Naive thymus-derived CD8-positive, alpha-beta T cell (primary cell): ENCODE measurements around the gene KRT9. TPM values are rescaled to one million over a fixed set of nuclear protein-coding genes. Genes with fewer than 3 reads are reported as not detected.

Experiments
- ATAC-seq, 2 donors: fragments of 150-1000 bp; cut with Tn5 transposase in 1 of 2; sonication (Bioruptor Pico), chemical (Tn5 transposase) in 1 of 2; 1 replicate in 1 of 2; 2 replicates in 1 of 2; pipeline ENCODE4 v1.10.0; 2021; ENCODE audit warnings: mild to moderate bottlenecking in 2 of 2, moderate library complexity in 2 of 2
- POLR2A ChIA-PET: fragments of 350-600 bp; sonication (Branson Sonifier 250); formaldehyde crosslinking; loops from one replicate; lab custom pipeline; 2021; ENCODE audit warnings: antibody characterized with exemption; lab: Charles Lee
- DNase-seq, 10 donors: peaks; one replicate each; pipeline versions ENCODE4 v3.0.0 to v3.0.0-alpha.2; 2020 to 2022
- H3K27ac Mint-ChIP-seq, 10 donors: one replicate each; pipeline ENCODE4 v1.8.0; 2020 to 2022; ENCODE audit warnings: mild to moderate bottlenecking in 10 of 10, mixed read lengths in 10 of 10, moderate library complexity in 4 of 10, inconsistent platforms in 1 of 10
- H3K27me3 Mint-ChIP-seq, 5 donors: one replicate each; pipeline ENCODE4 v1.8.0; 2021 to 2022; ENCODE audit warnings: mixed read lengths in 5 of 5
- H3K36me3 Mint-ChIP-seq, 3 donors: one replicate each; pipeline ENCODE4 v1.8.0; 2020 to 2022; ENCODE audit warnings: mixed read lengths in 3 of 3, mild to moderate bottlenecking in 2 of 3, inconsistent platforms in 1 of 3
- H3K4me1 Mint-ChIP-seq, 4 donors: one replicate each; pipeline ENCODE4 v1.8.0; 2021 to 2022; ENCODE audit warnings: mixed read lengths in 4 of 4
- H3K4me3 Mint-ChIP-seq, 10 donors: one replicate each; pipeline ENCODE4 v1.8.0; 2020 to 2022; ENCODE audit warnings: mild to moderate bottlenecking in 10 of 10, mixed read lengths in 10 of 10, moderate library complexity in 6 of 10, inconsistent platforms in 1 of 10
- H3K9me3 Mint-ChIP-seq, 9 donors: one replicate each; pipeline ENCODE4 v1.8.0; 2020 to 2022; ENCODE audit warnings: mixed read lengths in 9 of 9, mild to moderate bottlenecking in 3 of 9, inconsistent platforms in 1 of 9, moderate library complexity in 1 of 9
- polyA plus RNA-seq, 3 donors: library from polyadenylated mRNA; unstranded; fragments of 300-500 nt; fragmentation: Illumina TruSeq; gene quantifications; one replicate each; pipeline ENCODE4 v1.2.3, GENCODE V29; 2021
- total RNA-seq, 8 experiments: library from RNA in 2 of 8; stranded (reverse) in 2 of 8; gene quantifications; one replicate each; pipeline ENCODE4 v1.2.3 and lab custom pipeline; 2021 to 2026

KRT9 gene
- total and polyA plus RNA-seq, 5 experiments from 2014 or later: not detected

DNA sequence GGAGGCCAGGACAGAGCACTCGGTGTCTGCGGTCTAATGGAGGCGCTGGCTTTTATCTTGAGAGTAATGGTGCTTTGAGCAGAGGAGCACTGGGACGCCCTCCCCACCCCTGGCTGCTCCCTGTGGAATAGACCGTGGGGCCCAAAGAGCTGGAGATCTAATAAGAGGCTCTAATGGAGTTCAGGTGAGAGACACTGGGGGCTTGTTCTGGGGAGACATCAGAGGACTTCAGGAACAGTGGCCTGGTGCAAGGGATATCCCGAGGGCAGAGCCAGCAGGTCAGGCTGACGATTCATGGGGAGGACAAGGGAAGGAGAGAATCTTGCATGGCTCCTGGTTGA is 34.3 kb downstream of the KRT9 start:
- H3K36me3 Mint-ChIP-seq: peaks cover 0 to 3% (median 0%) of the 10 kb centered on the region in 3 donors
- no peak for ATAC-seq
- H3K4me1 Mint-ChIP-seq: peaks cover 0 to 4% (median 0%) of the 10 kb centered on the region in 4 donors
- H3K27me3 Mint-ChIP-seq: peaks cover 5 to 33% (median 25%) of the 10 kb centered on the region in 5 donors
- H3K27ac Mint-ChIP-seq: no peak overlapping the region
- no peaks in the 10 kb centered on the region for H3K9me3 Mint-ChIP-seq
- peak in 1 of 10 donors; percentile 6 for DNase-seq
- POLR2A ChIA-PET: no interaction called here
- H3K4me3 Mint-ChIP-seq: no peak overlapping the region

DNA sequence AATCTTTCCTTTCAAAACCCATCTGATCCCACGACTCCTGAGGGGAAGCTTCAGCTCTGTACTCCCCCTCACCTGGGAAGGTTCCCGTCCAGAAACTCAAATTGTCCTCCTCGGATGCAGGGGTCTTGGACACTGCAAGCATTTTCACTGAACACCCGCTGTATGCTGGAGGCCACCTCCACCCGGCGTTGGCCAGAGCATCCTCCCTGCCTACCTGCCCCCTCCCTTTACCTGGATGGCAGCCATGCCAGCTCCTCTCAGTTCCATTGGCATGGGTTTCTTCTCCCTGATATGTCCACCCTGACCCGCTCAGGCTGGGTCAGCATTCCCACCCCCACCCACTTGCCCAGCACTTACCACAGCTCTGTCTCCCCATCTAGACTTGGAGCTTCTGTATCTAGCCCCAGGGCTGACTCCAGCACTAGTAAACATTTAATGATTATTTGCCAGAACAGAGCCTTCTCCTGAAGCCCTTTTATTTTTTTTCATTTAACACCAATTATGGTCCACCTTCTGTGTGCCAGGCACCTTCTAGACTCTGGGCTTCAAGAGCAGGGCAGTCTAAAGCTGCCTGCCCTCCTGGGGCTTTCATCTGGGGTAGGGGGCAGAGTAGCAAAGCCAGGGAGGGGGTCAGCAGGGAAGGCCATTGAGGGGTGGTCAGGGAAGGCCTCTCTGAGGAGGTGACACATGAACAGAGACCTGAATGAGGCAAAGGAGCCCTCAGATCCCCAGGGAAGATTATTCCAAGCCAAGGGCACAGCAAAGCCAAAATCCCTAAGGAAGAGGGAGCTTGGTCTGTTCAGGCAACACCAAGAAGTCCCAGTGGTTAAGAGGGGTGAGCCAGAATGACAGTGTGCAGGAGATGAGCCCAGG is 34.9 kb downstream of the KRT9 start:
- no peak overlapping the region for H3K27ac Mint-ChIP-seq
- peaks cover 0 to 4% (median 0%) of the 10 kb centered on the region in 4 donors for H3K4me1 Mint-ChIP-seq
- H3K27me3 Mint-ChIP-seq: peaks cover 10 to 40% (median 28%) of the 10 kb centered on the region in 5 donors
- POLR2A ChIA-PET: no interaction called here
- H3K36me3 Mint-ChIP-seq: peaks cover 0 to 3% (median 0%) of the 10 kb centered on the region in 3 donors
- H3K9me3 Mint-ChIP-seq: no peaks in the 10 kb centered on the region
- peak in 1 of 10 donors; percentile 31 for DNase-seq
- no peak for ATAC-seq
- H3K4me3 Mint-ChIP-seq: no peak overlapping the region

DNA sequence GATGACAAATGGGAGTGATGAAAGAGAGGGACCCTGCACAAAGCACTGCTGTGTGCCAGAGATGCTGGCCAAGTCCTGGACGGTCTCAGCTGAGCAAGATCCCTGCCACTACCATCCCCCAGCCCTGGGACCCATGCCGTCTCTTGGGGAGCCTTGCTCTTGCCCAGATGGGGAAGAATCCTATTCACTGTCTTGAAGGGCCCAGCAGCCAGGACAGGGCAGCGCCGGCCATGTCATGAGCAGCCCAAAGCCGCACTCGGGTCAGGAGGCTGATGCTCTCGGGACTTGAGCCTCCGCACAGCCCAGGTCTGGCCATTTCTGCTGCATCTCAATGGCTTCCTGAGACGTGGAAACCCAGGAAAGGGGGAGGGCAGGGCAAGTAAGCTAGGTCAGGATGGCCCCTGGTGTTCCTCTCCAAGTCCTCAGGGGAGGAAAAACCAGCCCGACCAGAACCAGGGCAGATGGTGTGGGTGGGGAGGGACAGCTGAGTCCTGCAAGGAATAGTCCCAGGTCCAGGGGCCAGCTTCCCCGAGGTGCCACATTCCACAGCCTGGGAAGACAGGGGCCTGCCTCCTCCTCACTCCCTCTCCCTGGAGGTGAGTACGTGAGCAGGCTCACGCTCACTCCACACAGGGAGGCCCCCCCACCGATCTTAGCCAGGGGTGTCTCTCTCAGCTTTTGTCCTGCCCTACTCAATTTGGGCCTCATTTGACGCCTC is 35.9 kb downstream of the KRT9 start:
- H3K4me1 Mint-ChIP-seq: peaks cover 0 to 4% (median 0%) of the 10 kb centered on the region in 4 donors
- peak in 1 of 10 donors; percentile 57 for DNase-seq
- H3K4me3 Mint-ChIP-seq: no peak overlapping the region
- H3K9me3 Mint-ChIP-seq: no peaks in the 10 kb centered on the region
- POLR2A ChIA-PET: no interaction called here
- no peak for ATAC-seq
- peaks cover 0 to 3% (median 0%) of the 10 kb centered on the region in 3 donors for H3K36me3 Mint-ChIP-seq
- no peak overlapping the region for H3K27ac Mint-ChIP-seq
- H3K27me3 Mint-ChIP-seq: peaks cover 11 to 50% (median 36%) of the 10 kb centered on the region in 5 donors

DNA sequence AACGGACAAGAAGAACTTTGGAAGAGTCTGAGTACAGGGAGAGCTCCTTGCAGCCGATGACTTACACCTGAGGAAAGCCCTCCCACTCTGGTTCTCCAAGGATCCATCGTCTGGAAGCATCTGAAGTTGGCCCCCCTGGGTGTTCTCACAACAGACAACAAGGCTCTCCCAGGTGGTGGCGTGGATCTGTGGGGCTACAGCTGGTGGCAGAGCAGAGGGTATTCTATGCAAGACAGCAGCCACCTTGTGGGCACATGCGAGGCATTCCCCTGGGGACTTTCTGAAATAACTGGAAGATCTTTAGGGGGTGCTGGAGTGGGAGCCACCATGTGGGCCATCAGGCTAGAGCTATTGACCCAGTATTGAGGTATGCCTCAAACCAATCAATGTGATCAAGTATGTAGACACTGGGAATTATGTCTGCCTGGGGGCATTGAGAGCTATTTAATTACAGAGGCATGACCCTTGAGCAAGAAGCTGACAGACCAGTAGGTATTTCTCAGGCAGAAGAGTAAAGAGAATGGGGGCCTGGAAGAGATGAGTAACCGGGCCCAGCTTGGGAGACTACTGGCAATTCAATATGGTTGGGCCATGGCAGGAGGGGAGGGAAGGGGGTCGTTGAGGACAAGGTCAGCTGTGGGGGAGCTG is 36.8 kb downstream of the KRT9 start:
- POLR2A ChIA-PET: no interaction called here
- peak overlapping the region in 1 of 10 donors; percentile 4 for H3K27ac Mint-ChIP-seq
- H3K9me3 Mint-ChIP-seq: no peaks in the 10 kb centered on the region
- H3K27me3 Mint-ChIP-seq: peaks cover 11 to 59% (median 37%) of the 10 kb centered on the region in 5 donors
- ATAC-seq (no peak), DNase-seq (peak in 1 of 10 donors; percentile 59)
- no peak overlapping the region for H3K4me3 Mint-ChIP-seq
- H3K36me3 Mint-ChIP-seq: peaks cover 0 to 3% (median 0%) of the 10 kb centered on the region in 3 donors
- peaks cover 0 to 4% (median 0%) of the 10 kb centered on the region in 4 donors for H3K4me1 Mint-ChIP-seq

DNA sequence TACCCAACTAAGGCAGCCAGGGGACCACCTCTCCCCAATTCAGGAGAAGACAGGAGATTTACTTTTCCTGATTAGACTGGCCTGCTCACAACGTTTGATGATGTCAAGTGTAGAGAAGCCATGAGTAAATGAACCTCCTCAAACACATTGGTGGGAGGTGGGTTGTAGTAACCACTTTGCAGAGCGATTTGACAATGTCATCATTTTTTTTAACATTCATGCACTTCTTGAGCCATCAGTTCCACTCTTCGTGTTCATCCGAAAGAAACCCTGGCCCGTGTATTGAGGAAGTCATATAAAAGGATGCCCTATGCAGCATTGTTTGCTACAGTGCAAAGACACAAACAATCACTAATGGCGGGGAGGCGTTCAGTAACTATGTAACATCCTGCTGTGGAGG is 38.2 kb downstream of the KRT9 start:
- peaks cover 24 to 73% (median 50%) of the 10 kb centered on the region in 5 donors for H3K27me3 Mint-ChIP-seq
- no peak overlapping the region for H3K4me3 Mint-ChIP-seq
- DNase-seq (peak in 1 of 10 donors; percentile 10), ATAC-seq (no peak)
- POLR2A ChIA-PET: no interaction called here
- H3K27ac Mint-ChIP-seq: no peak overlapping the region
- H3K4me1 Mint-ChIP-seq: peaks cover 4 to 11% (median 8%) of the 10 kb centered on the region in 4 donors
- peaks cover 0 to 4% (median 0%) of the 10 kb centered on the region in 3 donors for H3K36me3 Mint-ChIP-seq
- peaks cover 0 to 3% (median 0%) of the 10 kb centered on the region in 9 donors for H3K9me3 Mint-ChIP-seq

DNA sequence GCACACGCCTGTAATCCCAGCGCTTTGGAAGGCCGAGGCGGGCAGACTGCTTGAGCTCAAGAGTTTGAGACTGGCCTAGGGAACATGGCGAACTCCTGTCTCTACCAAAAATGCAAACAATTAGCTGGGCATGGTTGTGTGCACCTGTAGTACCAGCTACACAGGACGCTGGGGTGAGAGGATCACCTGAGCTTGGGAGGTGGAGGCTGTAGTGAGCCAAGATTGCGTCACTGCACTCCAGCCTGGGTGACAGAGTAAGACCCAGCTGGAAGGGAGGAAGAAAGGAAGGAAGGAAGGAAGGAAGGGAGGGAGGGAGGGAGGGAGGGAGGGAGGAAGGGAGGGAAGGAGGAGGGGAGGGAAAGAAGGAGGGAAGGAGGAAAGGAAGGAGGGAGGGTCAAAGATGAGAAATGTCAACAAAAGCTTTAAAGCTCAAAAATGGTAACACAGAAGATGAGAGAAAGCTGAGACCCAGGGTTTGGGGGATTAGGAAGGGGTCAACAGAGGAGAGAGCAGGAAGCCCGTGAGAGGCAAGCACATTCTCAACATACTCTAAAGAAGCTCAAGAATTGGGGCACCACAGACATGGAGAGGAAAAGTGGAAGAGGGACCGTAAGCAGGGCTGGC is 38.8 kb downstream of the KRT9 start:
- peaks cover 27 to 79% (median 55%) of the 10 kb centered on the region in 5 donors for H3K27me3 Mint-ChIP-seq
- H3K4me1 Mint-ChIP-seq: peaks cover 6 to 17% (median 11%) of the 10 kb centered on the region in 4 donors
- H3K4me3 Mint-ChIP-seq: no peak overlapping the region
- DNase-seq (peak in 1 of 10 donors; percentile 16), ATAC-seq (no peak)
- peaks cover 0 to 4% (median 0%) of the 10 kb centered on the region in 3 donors for H3K36me3 Mint-ChIP-seq
- peak overlapping the region in 1 of 10 donors; percentile 61 for H3K27ac Mint-ChIP-seq
- POLR2A ChIA-PET: no interaction called here
- peaks cover 0 to 3% (median 0%) of the 10 kb centered on the region in 9 donors for H3K9me3 Mint-ChIP-seq

DNA sequence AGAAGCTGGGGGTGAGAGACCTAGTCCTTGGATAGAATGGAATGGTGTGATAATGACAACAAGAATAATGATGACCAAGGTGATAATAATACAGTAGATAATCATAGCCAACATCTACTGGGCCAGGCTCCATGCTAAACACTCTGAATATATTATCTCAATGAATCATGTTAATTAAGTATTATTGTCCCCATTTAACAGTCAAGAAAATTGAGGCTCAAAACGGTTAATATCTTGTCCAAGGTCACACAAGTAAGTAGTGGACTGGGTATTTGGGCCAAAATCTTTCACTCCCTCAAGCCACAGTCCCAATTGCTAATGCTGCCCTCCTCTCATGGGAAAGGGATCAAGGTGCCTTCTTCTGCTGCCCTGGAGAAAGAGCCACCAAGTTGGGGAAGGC is 39.9 kb downstream of the KRT9 start:
- POLR2A ChIA-PET: no interaction called here
- no peak overlapping the region for H3K4me3 Mint-ChIP-seq
- peaks cover 7 to 27% (median 18%) of the 10 kb centered on the region in 4 donors for H3K4me1 Mint-ChIP-seq
- H3K27ac Mint-ChIP-seq: no peak overlapping the region
- ATAC-seq: no peak
- peaks cover 0 to 4% (median 0%) of the 10 kb centered on the region in 3 donors for H3K36me3 Mint-ChIP-seq
- peaks cover 31 to 83% (median 56%) of the 10 kb centered on the region in 5 donors for H3K27me3 Mint-ChIP-seq
- DNase-seq: no peak
- H3K9me3 Mint-ChIP-seq: peaks cover 0 to 3% (median 0%) of the 10 kb centered on the region in 9 donors

DNA sequence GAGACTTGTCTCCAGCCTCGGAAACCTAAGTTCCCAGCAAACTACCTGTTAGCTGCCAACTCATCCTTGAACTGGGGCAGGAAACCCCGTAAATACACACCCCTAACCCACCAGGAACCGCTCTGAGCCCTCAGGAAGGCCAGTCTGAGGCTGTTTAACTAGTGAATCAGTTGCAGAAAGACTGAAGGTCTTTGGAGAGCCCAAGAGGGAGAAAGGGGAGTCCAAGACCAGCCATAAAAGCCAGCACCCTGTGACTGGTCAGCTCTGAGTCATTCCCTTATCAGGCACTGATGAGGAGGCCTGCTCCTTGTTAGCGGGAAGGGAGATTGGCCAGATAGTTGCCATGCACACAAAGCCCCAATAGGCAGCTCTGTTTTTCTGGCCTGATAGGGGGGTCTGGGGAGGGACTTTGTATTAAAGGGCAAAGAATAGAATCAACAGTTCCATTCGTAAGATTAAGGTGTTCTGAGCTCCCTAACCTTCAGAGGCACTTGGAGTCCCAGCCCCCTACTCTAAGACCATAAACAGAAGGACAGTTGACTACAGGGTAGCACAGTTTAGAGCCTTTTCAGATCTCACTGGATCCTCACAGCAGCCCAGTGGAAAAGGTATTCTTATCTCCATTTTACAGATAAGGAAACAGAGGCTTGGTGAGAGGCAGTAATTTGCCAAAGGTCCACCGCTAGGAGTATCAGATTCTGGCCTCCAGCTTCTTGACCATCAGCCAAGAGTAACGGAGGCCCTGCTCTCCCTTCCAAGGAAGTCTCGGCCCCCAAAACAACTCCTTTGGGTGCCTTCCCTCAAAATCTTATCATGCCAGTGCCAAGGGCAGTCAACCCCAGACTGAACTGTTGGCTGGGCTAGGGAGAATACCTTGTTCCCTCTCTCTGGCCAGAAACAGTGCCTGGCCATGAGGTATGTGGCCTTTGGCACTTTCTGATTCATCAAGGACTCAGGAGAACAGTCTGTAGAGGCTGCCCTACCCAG is 41.5 kb downstream of the KRT9 start:
- Mint-ChIP-seq H3K36me3 (peaks cover 0 to 4% (median 0%) of the 10 kb centered on the region in 3 donors), H3K4me3 (no peak overlapping the region), H3K4me1 (peaks cover 5 to 27% (median 19%) of the 10 kb centered on the region in 4 donors), H3K27me3 (peaks cover 34 to 81% (median 52%) of the 10 kb centered on the region in 5 donors), H3K27ac (peak overlapping the region in 1 of 10 donors; percentile 25), H3K9me3 (peaks cover 0 to 3% (median 0%) of the 10 kb centered on the region in 9 donors)
- no peak for DNase-seq
- ATAC-seq: no peak
- POLR2A ChIA-PET: interaction anchor here (1.0 kb wide), 1 partner anchor 16 kb away, joined by 3 read pairs; no protein-coding TSS in a partner anchor

DNA sequence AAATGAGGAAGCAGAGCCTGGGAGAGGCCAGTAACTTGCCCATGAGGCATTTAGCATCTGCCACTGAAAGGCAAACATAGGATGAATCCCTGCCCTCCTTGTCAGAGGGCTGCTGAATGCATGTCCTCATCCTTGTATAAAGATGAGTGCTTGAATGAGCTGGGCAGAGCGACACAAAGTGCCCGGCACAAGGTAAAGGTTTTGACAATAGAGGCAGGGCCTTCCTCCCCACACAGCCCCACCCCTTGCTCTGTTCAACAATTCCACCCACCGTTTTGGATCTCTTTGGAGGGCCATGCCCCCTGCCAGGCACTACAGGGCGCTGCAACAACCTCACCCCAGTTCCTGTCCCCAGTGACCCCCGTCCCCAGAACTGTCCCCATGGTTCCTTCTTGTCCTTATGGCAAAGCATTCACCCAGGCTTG is 42.4 kb downstream of the KRT9 start:
- Mint-ChIP-seq H3K9me3 (peaks cover 0 to 3% (median 0%) of the 10 kb centered on the region in 9 donors), H3K4me1 (peaks cover 4 to 27% (median 19%) of the 10 kb centered on the region in 4 donors), H3K36me3 (peaks cover 0 to 4% (median 0%) of the 10 kb centered on the region in 3 donors), H3K27me3 (peaks cover 34 to 77% (median 49%) of the 10 kb centered on the region in 5 donors), H3K4me3 (peak overlapping the region in 7 of 10 donors; percentile 25 to 77 (median 59)), H3K27ac (peak overlapping the region in 1 of 10 donors; percentile 25)
- ATAC-seq (no peak), DNase-seq (no peak)
- POLR2A ChIA-PET: interaction anchor here (1.0 kb wide), 1 partner anchor 15 kb away, joined by 3 read pairs; no protein-coding TSS in a partner anchor

DNA sequence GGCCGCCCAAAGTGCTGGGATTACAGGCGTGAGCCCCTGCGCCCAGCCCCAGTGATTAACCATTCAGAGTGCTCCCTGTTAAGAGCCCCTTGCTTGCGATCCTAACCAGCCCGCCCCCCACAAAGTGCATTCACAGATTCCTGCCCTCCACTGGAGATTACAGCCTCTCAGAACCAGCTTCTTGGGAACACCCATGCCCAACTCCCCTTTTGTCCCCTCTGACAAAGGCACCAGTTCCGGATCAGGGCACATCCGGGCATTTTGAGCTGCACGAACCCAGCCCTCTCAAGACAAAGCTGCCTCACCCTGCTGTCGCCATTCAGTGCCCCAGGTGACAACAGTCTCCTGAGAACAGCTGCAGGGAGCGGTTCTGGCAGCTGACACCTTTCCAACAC is 42.9 kb downstream of the KRT9 start:
- H3K4me3 Mint-ChIP-seq: peak overlapping the region; percentile 38 to 77 (median 61)
- peaks cover 0 to 3% (median 0%) of the 10 kb centered on the region in 9 donors for H3K9me3 Mint-ChIP-seq
- H3K4me1 Mint-ChIP-seq: peaks cover 4 to 27% (median 19%) of the 10 kb centered on the region in 4 donors
- POLR2A ChIA-PET: no interaction called here
- peaks cover 34 to 77% (median 49%) of the 10 kb centered on the region in 5 donors for H3K27me3 Mint-ChIP-seq
- peaks cover 0 to 4% (median 0%) of the 10 kb centered on the region in 3 donors for H3K36me3 Mint-ChIP-seq
- H3K27ac Mint-ChIP-seq: peak overlapping the region in 2 of 10 donors; percentile 25 to 67
- DNase-seq: no peak
- ATAC-seq: no peak
